Measurements from ENCODE around the gene HOXA5.

HOXA5 gene

GRCh38 chr7:27109466-27110185 is 33.9 kb downstream of the HOXA5 start:
- DNase-seq (ENCODE audit: low read depth in 1 of 2, low spot score in 1 of 2), result no peak

- no peak for DNase-seq (ENCODE audit: low read depth in 1 of 2, low spot score in 1 of 2)
Measured at GRCh38 chr7:27108390-27109127, 34.9 kb downstream of the HOXA5 start.

DNA sequence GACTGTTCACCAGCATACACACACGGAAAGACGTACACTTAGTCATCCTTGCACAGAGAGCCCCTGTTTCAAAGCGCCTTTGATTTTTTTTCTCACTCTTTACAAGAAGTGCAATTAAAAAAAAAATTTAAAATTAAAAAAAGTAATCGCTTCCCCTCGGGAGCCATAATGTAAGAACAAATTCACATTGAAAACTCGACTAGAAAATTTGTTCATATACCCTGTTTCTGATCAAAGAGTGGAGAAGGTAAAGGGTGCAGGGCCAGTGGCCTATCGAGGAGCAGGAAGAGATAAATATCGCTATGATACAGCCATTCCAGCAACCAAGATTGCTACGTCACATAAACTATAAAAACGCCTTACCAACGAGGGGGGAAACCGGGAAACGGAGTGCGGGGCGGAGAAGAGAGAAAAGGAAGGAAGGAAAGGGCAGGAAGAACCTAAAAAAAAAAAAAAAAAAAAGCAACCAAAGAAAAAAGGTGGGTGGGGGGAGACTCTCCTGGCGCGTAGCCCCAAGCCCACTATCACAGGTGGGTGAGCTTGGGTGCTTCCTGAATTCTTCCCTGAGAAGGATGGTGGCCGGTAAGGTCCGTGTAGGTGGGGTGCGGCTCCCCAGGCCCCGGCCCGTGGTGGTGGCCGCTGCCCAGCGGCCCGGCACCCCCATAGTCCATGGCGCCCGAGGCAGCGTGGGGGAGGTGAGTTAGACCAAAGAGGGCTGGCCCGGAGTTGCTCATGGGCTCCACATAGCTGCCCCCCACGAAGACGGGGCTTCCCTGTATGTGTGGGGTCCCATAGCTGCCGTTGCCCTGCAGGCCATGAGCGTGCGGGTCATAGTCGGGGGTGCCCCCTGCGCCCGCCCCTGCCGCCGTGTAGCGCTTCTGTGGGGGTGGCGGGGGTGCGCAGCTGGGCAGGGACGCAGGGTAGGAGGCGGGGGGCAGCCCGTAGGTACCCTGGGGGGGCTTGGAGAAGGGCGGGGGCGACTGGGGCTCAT is 35.8 kb downstream of the HOXA5 start:
- DNase-seq (ENCODE audit: low read depth in 1 of 2, low spot score in 1 of 2), result no peak

- DNase-seq (ENCODE audit: low read depth in 1 of 2, low spot score in 1 of 2), result no peak
Measured at GRCh38 chr7:27106901-27107240, 36.6 kb downstream of the HOXA5 start.

GRCh38 chr7:27106181-27106900 is 37.1 kb downstream of the HOXA5 start:
- DNase-seq (ENCODE audit: low read depth in 1 of 2, low spot score in 1 of 2), result no peak

DNA sequence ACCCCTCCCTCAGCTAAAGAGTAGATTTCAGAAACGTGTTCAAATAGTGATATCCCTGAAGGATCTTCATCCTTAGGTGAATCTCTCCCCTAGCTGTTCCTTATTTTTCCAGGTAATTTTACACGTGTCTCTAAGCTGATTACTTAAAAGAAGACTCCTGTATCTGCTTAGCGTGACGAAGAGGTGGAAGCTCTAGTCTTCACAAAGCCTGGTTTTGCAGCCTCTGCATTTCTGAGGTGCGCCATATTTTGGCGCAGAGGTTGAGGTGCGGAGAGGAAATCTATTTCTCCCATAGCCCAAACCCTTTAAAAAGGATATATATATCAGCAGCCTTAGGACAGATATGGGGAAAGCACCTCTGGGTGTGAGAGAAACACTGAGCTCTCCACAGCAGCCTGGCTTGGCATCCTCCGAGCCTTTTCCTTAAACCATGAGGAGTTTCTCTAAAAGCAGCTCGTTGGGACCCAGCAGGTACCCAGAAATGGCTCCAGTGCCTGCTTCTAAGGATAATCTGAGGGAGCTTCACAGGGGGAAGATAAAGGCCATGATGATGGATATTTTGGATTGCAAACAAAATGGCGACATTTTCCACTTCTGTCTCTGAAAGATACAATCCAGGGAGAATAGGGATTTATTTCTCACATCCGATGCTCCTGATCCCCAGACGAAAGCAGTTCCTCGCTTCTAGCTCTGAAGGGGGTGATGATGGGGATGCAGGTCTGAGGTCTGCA is 38.0 kb downstream of the HOXA5 start:
- DNase-seq (ENCODE audit: low read depth in 1 of 2, low spot score in 1 of 2), result no peak

DNA sequence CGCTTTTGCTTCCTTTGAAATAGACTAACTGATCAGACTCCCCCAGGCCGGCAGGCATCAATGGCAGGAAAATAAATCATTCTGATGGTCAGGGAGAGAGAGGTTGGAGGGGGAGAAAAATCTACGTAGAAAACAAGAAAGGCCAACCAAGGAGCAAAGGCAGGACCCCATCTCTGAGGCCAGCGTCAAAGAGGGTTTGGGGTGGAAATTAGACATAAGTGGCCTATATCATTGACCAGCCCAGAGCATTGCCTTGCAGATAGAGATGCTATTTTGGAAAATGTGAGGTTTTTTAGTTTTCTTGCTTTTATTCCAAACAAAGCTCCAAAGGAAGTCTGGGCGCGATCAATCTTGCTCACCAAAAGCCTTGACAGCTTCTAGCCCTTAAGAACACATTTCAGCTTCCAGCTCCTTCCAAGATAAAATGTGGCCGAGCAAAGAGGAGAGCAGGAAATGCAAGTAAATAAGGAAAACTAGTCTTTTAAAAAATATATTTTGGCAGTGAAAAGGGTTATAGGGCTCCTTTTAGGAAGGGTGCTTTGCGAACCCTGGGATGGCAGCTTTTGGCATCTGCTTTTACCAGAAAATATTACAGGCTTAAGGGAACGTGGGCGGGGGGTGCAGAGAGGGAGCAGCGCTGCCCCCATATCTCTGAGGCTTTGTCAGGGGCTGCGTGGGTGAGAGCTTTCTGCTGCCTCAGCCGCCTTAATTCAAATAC is 39.0 kb downstream of the HOXA5 start:
- DNase-seq (ENCODE audit: low read depth in 1 of 2, low spot score in 1 of 2), result no peak

DNA sequence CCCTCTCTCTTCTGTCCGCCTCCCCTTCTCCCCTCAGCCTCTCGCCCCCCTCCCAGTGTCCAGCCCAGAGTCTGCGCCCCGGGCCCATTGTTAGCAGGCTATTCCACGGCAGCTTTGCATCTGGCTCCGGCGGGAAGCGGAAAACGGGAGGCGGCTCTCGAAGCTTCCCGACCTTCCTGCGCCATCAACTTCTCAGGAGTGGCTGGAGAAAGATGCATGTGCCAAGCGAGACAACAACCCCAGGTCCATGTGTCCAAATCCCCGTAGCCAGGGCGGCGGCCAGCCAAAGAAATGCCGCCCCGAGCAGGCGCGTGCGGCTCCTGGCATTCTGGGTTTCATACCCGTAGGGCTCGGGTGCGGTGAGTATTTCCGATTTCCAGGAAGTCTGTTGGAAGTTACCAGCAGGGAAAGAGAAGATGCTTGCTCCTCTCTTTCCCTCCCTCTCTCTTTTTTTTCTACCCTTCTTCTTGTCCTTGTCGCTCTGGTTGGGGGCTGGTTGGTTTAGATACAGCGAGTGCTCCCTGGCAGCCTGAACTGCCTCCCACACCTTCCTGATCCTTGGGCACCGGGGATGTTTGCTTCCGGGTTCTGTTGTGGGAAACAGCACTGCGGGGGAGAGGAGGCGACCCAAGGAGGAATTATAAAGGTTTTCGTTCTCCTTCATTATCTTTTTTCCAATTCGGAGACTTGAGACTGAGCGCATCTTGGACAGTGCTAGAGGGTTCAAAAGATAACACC is 39.8 kb downstream of the HOXA5 start:
- no peak for DNase-seq (ENCODE audit: low read depth in 1 of 2, low spot score in 1 of 2)

- no peak for DNase-seq (ENCODE audit: low read depth in 1 of 2, low spot score in 1 of 2)
Measured at GRCh38 chr7:27102581-27103442, 40.7 kb downstream of the HOXA5 start, which contains the start of gene HOXA2. Gene HOXA2, minus strand, starts transcription at chr7:27102683. Its CDS starts 183 bp downstream, at chr7:27102500.

GRCh38 chr7:27101957-27102580 is 41.4 kb downstream of the HOXA5 start:
- no peak for DNase-seq (ENCODE audit: low read depth in 1 of 2, low spot score in 1 of 2)

DNA sequence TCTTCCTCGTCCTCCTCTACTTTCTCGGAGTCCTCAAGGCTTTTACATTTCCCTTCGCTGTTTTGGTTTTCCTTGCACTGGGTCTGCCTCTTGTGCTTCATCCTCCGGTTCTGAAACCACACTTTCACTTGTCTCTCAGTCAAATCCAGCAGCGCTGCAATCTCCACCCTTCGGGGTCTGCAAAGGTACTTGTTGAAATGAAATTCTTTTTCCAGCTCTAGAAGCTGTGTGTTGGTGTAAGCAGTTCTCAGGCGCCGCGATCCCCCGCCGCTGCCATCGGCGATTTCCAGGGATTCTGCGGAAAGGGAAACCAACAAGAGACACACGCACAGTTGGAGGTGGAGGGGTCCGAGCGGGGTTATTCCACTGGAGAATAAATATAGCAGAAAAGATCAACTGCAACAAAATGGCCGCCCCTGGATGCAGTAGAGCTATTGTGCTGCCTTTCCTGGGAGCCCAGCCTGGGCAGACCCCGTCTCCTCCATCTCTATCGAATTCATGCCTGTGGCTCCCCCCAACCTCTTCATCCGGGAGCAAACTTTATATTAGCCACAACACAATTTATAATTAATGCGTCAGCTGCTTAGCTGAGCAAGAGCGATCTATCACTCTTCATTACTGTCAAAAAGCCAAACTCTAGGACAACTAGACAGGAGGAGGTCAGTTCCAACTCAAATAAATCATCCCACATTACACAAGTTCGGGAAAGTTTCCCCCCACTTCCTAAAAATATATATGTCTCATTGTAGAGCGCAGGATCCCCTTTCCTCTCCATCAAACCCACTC is 42.1 kb downstream of the HOXA5 start:
- no peak for DNase-seq (ENCODE audit: low read depth in 1 of 2, low spot score in 1 of 2)

DNA sequence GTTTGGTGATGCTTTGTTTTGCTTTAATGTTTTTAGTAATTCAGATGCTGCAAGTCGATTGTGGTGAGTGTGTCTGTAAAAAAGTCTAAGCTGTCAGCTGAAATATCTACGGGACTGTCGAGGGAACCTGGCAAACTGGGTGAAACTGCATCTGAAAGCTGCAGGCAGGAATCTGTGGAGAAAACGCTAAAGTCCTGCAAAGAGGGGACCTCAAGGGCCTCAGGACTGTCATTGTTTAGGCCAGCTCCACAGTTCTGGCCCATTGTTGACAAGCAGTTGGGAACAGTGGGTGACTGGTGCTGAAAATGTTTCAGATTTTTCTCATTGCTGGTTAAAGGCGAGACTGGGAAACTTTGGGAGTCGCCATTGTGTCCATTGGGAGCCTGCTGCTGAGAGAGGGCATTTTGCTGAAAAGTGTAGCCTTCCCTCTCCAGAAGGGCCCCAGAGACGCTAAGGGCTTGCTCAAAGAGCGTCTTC is 42.7 kb downstream of the HOXA5 start:
- no peak for DNase-seq (ENCODE audit: low read depth in 1 of 2, low spot score in 1 of 2)

DNA sequence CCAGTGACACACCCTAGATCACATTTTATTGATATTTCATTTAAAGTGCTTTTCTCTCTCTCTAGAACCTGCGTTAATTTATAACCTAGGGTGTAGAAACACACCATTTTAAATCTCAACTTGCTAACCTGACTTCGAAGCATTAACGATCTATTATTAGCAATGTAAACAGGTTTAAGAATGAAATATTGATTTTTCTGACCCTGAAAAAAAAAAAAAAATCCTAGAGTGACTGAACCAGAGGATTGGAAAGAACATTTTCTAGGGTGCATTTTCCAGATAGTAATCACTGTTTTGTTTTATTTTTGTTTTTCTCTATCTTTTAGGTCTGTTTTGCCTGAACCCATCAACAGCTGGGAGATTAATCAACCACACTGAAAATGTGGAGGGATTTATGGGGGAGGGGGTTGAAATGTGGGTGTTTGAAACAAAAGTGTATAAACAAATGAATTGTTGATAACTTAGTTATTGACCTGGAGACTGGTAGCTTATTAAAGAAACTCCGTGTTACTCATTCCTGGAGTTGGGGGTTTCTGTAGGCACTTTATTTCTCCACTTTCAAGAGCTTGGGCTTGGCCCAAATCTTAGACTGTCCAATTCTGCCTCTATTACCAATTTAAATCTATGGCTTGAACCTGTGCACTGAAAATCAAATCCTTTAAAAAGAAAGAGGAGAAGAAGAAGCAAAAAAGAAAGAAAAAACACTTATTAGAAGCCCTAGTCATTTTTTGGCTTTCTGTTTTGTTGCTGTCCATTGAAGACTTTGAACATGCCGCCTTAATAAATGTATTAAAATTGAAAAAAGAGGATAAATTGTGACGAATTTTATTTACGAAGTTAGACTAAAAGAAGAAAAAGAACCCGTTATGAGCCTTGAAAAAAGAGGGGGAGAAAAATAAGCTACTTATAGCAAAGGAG is 43.8 kb downstream of the HOXA5 start:
- DNase-seq (ENCODE audit: low read depth in 1 of 2, low spot score in 1 of 2), result no peak

- no peak for DNase-seq (ENCODE audit: low read depth in 1 of 2, low spot score in 1 of 2)
Measured at GRCh38 chr7:27098578-27099451, 44.7 kb downstream of the HOXA5 start.
